OCI-LY3 (cell line): ENCODE measurements around the gene RHBDL1.

Experiments used
- CTCF ChIP-seq: fragments of 200-600, 300-600 bp; sonication (generic); IDR thresholded peaks from 2 replicates; pipeline ENCODE4 v1.5.1; 2014; ENCODE audit warnings: antibody characterized with exemption, low read length, low read depth
- EZH2phosphoT487 ChIP-seq: fragments of 200-600 bp; shearing (Covaris generic); IDR thresholded peaks from 2 replicates; pipeline ENCODE4 v1.6.1; 2018; ENCODE audit warnings: antibody characterized with exemption, mixed run types, low read depth

GRCh38 chr16:694187-694862, 18.9 kb downstream of the RHBDL1 start:
- no peak for TF ChIP-seq CTCF
- no peak for TF ChIP-seq EZH2phosphoT487
